ENCODE data around the gene EIF4B. TPM values are rescaled to one million over a fixed set of nuclear protein-coding genes. Genes with fewer than 3 reads are reported as not detected.
A peak's percentile ranks its signal among the peaks of the same experiment; 100 is the strongest.

EIF4B gene
- total RNA-seq, 1 donor from 2014 or later, result 181 TPM

DNA sequence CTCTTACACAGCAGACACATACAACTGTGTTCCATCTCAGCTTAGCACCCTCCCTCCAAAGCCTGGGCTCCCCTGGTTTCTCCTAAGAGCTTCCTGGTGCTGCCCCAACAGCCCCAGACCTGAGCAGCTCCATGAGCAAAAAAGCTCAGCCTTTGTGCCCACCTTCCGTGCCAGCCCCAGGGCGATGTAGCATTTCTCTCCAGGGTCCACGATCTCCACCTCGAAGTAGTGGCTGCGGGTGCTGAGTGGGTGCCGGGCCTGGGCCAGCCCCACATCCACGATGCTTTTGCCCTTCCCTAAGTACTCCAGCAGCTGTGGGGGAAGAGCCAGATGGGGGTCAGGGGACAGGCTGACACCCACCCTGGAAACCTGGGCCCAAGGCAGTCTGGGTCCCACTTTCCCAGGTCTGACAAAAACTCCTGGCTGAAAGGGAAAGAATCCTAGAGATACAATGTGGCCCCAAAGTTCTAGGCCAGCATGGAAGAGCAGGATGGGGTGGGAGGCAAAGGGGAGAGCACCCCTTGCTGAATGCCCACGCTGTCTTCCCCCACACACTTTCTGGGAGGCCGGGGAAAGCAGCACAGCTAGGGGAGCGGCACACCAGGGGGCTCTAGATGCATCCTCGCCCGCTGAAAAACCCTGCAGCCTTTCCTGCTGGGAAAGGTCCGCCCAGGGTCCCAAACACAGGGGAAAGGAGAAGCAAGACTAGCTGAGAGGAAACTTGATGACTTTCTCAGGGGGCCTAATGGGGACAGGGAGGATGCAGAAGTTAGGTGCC is 61.9 kb downstream of the EIF4B start:
- no peak overlapping the region for H3K4me3 ChIP-seq
- H3K27ac ChIP-seq, result peak overlapping the region; percentile 83 to 95
- intact Hi-C loops (cut with DNase I), result loop anchor here (2.0 kb wide), 1 partner anchor 91 kb away; no protein-coding TSS in a partner anchor
- peaks cover 39 to 63% of the 10 kb centered on the region in 2 donors for H3K4me1 ChIP-seq
- no peaks in the 10 kb centered on the region for H3K27me3 ChIP-seq
- H3K36me3 ChIP-seq, result peaks cover 22 to 41% of the 10 kb centered on the region in 2 donors
- peak in 1 of 2 donors; percentile 62 for DNase-seq (ENCODE audit: low spot score in 2 of 2)
- no peaks in the 10 kb centered on the region for H3K9me3 ChIP-seq
- TF ChIP-seq, protein P1, sequence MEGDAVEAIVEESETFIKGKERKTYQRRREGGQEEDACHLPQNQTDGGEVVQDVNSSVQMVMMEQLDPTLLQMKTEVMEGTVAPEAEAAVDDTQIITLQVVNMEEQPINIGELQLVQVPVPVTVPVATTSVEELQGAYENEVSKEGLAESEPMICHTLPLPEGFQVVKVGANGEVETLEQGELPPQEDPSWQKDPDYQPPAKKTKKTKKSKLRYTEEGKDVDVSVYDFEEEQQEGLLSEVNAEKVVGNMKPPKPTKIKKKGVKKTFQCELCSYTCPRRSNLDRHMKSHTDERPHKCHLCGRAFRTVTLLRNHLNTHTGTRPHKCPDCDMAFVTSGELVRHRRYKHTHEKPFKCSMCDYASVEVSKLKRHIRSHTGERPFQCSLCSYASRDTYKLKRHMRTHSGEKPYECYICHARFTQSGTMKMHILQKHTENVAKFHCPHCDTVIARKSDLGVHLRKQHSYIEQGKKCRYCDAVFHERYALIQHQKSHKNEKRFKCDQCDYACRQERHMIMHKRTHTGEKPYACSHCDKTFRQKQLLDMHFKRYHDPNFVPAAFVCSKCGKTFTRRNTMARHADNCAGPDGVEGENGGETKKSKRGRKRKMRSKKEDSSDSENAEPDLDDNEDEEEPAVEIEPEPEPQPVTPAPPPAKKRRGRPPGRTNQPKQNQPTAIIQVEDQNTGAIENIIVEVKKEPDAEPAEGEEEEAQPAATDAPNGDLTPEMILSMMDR (IDR thresholded peaks at IDR 0.05), result no peak

GRCh38 chr12:53068811-53069585 is 62.7 kb downstream of the EIF4B start:
- Histone ChIP-seq H3K9me3 (no peaks in the 10 kb centered on the region), H3K4me3 (no peak overlapping the region), H3K27me3 (no peaks in the 10 kb centered on the region), H3K36me3 (peaks cover 16 to 35% of the 10 kb centered on the region in 2 donors), H3K27ac (peak overlapping the region; percentile 83 to 95), H3K4me1 (peaks cover 32 to 60% of the 10 kb centered on the region in 2 donors)
- TF ChIP-seq, protein P1 (IDR thresholded peaks at IDR 0.05), result no peak
- DNase-seq (ENCODE audit: low spot score in 2 of 2), result peak in 1 of 2 donors; percentile 64
- intact Hi-C loops (cut with DNase I), result no loop called here

DNA sequence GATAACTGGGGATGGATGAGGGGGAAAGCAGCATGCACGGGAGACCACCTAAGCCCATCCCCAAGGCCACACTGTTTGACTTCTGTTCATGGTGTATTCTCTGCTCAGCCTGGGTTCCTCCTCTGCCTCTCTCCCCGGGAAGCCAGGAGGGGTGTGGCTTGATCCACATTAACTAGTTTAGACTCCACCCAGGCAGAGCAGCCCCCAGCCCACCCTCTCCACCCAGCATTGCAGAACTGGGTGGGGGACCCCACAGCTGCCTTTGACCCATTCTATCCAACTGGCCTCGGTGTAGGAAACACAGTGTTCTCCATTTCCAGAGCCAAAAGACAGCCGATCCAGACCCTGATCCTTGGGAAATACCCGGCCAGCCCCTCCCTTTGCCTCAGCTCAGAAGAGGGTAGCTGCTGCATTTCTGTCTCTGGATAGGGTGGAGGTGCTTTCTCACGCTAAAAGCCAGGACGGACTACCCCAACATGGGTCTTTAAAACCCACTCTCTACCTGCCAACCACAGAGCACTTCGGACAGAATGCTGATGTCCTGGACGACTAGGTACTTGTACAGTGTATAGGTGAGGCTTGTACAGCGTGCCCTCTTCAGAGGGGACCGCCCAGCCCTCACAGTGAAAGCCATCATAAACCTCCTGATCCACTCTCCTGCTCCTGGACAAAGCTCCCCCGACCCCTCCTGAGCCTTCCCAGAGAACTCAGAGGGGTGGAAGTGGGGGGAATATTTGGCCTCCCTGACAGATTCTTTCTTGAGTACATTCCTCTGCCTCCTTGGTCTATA is 63.6 kb downstream of the EIF4B start:
- Histone ChIP-seq H3K27ac (peak overlapping the region; percentile 83 to 95), H3K4me3 (no peak overlapping the region), H3K36me3 (peaks cover 22 to 37% of the 10 kb centered on the region in 2 donors), H3K9me3 (no peaks in the 10 kb centered on the region), H3K27me3 (no peaks in the 10 kb centered on the region), H3K4me1 (peaks cover 32 to 56% of the 10 kb centered on the region in 2 donors)
- intact Hi-C loops (cut with DNase I), result no loop called here
- DNase-seq (ENCODE audit: low spot score in 2 of 2), result peak in 1 of 2 donors; percentile 69
- TF ChIP-seq, protein P1 (IDR thresholded peaks at IDR 0.05), result no peak

DNA sequence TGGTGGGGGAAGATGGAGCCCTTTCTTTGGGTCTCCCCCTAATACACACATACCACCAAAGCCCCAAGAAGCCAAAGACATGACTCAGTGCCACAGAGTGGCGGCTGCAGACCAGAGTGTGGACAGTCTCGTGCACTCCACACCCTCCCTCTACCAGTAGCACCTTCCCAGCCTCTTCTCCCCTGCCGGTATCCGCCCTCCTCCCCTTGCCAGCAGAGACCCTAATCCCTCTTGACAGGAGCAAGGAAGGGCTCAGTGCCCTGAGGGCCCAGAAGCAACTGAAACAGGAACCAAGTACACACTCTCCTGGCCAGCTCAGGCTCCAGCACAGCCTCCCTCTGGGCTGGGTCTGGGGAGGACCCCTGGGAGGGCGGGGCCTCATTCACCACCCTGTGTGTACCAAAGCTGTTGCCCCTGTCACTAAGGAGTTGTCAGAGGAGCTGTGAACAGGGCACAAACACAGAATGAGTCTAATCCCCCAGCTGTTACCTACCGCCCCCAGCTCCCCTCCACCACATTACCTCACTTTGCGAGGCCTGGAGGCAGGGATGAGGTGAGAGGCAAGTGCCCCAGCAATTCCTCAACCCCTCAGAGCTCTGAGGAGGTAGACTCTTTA is 64.7 kb downstream of the EIF4B start:
- peaks cover 32 to 47% of the 10 kb centered on the region in 2 donors for H3K4me1 ChIP-seq

More for the DNA sequence above, 64.7 kb downstream of the EIF4B start:
- Histone ChIP-seq H3K4me3 (peak overlapping the region in 1 of 2 donors; percentile 23), H3K27me3 (no peaks in the 10 kb centered on the region), H3K27ac (peak overlapping the region; percentile 83 to 95), H3K9me3 (no peaks in the 10 kb centered on the region), H3K36me3 (peaks cover 27 to 38% of the 10 kb centered on the region in 2 donors)
- intact Hi-C loops (cut with DNase I), result no loop called here
- TF ChIP-seq, protein P1 (IDR thresholded peaks at IDR 0.05), result no peak
- peak in 1 of 2 donors; percentile 72 for DNase-seq (ENCODE audit: low spot score in 2 of 2)

Data from ascending aorta (tissue), 2 donors.